HG02763 (cell line): ENCODE results near the gene EFS.

Experiments
- ATAC-seq: cut with Tn5 transposase; IDR thresholded peaks from one replicate; pipeline ENCODE4 v1.9.1; 2021; ENCODE audit warnings: mild to moderate bottlenecking, moderate library complexity; ENCODE audit not compliant: unreplicated experiment

EFS gene

GRCh38 chr14:23359722-23360447, 5.1 kb downstream of the EFS start:
- ATAC-seq: no peak

DNA sequence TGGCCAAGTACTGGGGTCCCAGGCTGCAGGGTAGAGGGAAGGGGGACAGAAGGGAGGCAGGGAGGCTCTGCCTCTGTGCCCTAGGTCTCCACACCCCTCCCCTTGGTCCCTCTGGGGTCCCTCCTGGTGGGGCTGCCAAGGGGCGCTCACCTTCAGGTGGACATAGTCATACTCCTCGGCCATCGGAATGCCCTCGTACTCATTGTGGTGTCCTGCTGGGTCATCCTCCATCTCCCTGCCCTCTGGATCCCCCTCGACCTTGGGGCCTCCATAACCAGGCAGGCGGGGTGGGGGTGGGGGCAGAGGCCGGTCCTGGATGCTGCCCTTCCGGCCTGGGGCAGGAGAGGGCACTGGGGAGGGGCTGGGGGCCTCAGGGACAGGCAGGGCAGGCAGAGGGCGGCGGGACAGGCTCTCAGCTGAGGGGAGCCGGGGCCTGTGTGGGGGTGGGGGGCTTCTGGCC, 5.8 kb downstream of the EFS start:
- no peak for ATAC-seq

GRCh38 chr14:23358553-23359166, 6.3 kb downstream of the EFS start:
- ATAC-seq: no peak

DNA sequence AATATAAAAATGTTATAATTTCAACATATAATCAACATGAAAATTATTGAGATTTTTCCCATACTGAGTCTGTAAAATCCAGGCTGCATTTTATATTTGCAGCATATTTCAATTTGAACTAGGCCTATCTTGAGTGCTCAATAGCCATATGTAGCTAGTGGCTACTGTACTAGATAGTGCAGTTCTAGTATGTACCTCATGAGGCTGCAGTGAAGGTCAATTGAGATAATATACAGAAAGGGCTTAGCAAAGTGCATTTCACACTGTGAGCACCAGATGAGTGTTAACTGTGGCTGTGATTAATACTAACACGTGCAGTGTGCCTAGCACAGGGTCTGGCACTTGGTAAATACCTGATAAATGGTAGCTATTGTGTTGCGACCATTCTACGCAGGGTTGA, 6.9 kb downstream of the EFS start:
- no peak for ATAC-seq

DNA sequence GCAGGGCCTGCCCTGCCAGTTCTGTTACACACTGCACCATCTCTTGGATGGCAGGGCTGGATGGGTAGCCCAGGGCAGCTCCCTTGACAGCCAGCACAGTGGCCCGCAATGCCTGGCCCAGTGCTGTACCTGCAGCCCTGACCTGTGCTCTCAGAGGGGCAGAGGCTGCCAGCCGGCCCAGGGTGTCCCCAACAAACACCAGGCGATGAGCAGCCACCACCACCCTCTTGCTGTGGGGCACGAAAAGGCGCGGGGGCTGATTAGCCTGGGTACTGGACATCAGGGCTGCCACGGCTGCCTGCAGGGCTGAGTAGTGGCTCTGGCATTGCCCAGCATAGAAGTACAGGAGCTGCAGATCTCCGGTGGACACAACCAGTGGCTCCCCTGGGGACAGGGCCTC, 7.7 kb downstream of the EFS start:
- no peak for ATAC-seq

GRCh38 chr14:23356662-23357061, 8.3 kb downstream of the EFS start:
- no peak for ATAC-seq

DNA sequence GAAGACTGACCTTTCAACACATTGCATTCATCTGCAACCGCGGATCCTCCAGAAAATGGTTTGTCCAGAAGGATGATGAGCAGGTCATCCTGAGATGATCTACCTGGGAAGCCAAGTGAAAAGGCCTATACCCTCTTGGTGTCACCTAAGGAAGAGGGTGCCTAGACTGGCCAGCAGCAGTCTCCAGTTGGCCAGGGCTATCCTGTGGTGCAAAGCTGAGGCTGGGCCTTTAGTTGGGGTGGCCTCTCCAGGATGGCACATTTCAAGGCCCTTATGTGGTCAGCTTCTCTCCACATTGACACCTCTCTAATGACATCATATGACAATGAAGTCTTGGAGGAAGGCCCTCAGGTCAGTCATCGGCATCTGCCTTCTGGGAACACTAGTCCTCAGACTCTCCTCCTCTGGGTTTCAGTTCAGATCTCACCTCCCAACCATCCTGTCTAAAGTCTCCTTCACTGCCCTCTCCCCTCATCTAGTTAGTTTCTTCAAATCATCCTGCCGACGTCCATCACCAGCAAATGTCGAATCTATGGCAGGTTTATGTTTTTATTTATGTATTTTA, 9.0 kb downstream of the EFS start:
- no peak for ATAC-seq

DNA sequence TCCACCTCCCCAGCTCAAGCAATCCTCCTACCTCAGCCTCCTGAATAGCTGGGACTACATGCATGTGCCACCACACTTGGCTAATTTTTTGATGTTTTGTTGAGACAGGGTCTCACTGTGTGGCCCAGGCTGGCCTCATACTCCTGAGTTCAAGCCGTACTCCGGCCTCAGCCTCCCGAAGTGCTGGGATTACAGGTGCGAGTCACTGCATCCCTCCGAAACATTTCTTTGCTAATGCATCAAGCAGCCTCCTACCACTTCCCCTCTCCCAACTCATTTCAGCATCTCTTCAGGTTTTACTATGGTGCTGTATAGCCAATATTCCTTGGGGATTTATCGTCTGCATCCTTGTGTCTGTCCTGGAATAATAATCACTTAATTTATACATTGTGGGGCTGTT, 10.0 kb downstream of the EFS start:
- no peak for ATAC-seq

GRCh38 chr14:23353433-23353780, 11.6 kb downstream of the EFS start:
- no peak for ATAC-seq

- ATAC-seq: no peak
These were observed 12.2 kb downstream of the EFS start, which contains the start of gene SLC22A17 for GRCh38 chr14:23352506-23353432. Gene SLC22A17, minus strand, starts transcription at chr14:23352887.

- ATAC-seq: no peak
These were observed 13.1 kb downstream of the EFS start for GRCh38 chr14:23351681-23352505.

DNA sequence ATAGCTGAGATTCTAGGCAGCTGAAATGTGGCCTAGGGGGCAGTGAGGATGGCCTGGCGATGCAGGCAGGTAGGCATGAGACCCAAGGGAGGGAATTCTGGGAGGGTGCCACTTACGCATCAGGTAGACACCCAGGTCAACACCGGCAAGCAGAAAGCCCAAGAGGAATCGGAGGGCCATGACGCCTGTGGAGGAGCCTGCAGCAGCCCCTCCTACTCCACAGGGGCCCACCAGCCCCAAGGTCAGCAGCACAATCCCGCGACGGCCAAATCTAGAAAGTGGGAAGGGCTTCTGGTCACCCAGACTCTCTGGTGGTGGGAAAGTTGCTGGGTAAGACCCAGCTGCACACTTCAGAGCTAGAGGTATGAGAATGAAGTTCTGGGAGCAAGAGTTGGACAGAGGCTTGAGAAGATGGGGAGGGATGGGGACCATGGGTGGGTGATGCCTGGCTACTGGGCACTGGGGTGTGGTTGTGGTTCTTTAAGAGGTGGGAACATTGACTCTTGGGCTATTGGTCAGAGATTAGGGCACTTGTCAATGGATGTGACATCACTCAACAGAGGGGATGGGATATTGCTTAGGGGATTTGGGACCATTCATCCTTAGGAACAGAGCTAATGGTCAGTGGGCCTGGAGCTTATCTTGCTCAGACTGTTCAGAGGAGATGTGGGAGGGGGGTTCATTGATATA, 15.7 kb downstream of the EFS start:
- no peak for ATAC-seq

- no peak for ATAC-seq
These were observed 16.7 kb downstream of the EFS start for GRCh38 chr14:23348297-23348655.

- ATAC-seq: no peak
These were observed 17.3 kb downstream of the EFS start for GRCh38 chr14:23347406-23348296.

DNA sequence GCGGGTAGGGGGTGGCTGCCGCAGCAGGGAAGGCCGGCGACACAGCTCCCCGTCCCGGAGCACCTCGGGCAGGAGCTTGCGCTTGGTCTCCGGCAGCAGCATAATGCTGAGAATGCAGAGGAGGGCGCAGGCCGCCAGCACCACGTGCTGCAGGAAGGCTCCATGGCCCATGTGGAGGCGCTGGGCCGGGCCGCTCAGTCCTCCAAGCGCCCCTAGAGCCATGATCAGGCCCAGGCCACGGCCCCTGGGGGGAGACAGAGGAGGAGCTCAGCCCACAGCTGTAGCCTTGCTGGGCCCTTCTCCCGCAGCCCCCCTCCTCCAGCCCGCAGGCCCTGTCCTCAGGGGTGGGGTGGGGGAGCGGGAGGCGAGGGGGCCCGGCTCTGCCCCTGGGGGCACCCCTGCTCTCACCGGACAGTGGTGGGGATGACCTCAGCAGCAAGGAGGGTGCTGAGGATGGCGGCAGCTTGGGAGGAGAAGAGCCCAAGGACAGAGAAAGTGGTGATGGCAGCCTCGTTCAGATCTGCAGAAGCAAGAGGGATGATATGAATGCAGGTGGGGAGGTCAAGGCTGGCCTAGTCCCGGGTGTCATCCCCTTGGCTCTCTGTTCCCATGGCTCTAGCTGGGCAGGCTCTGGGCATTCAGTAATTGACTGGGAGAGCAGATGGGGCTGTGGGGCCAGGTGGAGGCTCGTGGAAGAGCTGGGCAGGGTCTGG, 18.1 kb downstream of the EFS start:
- ATAC-seq: no peak

- ATAC-seq: no peak
These were observed 18.8 kb downstream of the EFS start for GRCh38 chr14:23345987-23346692.

DNA sequence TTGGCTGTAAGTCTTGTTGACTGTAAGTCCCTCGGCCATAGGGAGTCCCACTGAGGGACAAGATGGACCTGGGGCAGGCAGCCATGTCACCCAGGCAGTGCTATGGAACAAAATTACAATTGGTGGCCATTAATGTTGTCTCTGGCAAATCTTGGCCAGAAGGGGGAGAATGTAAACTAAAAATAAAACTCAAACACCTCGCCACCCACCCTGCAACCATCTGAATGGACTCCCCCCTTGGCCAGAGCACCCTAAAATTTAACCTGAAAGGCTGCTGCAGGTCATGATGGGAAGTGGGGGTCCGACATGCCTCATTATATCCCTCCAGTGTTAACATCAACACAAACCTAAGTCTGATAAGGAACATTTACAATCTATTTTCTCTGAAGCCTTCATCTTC, 20.5 kb downstream of the EFS start:
- ATAC-seq: no peak
